Neural cell (in vitro differentiated cells): ENCODE data around the gene MAGI2.

ENCODE experiments used
- CTCF ChIP-seq: fragments of 450-650 bp; IDR thresholded peaks from 2 replicates; pipeline ENCODE4 v1.5.1; 2014; ENCODE audit warnings: antibody characterized with exemption, mild to moderate bottlenecking, moderate library complexity; ENCODE audit not compliant: poor library complexity, severe bottlenecking
- EP300 ChIP-seq: fragments of 450-650 bp; conservative IDR thresholded peaks from 2 replicates; pipeline ENCODE4 v1.6.1; 2014; ENCODE audit warnings: antibody characterized with exemption, mild to moderate bottlenecking, moderate library complexity; ENCODE audit not compliant: poor library complexity, severe bottlenecking
- EZH2 ChIP-seq: fragments of 200-600, 300-800 bp; shearing (Covaris generic), sonication (generic); IDR thresholded peaks from 2 replicates; pipeline ENCODE4 v1.6.1; 2014; ENCODE audit warnings: antibody characterized with exemption, low read length, borderline replicate concordance, mild to moderate bottlenecking; ENCODE audit not compliant: insufficient read depth, poor library complexity, severe bottlenecking
- POLR2AphosphoS5 ChIP-seq: IDR thresholded peaks from 2 replicates; pipeline ENCODE4 v1.6.1; 2012
- REST ChIP-seq: IDR thresholded peaks from 2 replicates; pipeline ENCODE4 v1.6.1; 2012; ENCODE audit warnings: borderline replicate concordance
- SMC3 ChIP-seq: fragments of 450-650 bp; conservative IDR thresholded peaks from 2 replicates; pipeline ENCODE4 v1.6.1; 2014; ENCODE audit warnings: antibody characterized with exemption, mild to moderate bottlenecking, moderate library complexity; ENCODE audit not compliant: poor library complexity

GRCh38 chr7:78172933-78173591, 1280.4 kb downstream of the MAGI2 start:
- no peak for TF ChIP-seq CTCF
- TF ChIP-seq REST, result no peak
- no peak for TF ChIP-seq SMC3
- TF ChIP-seq POLR2AphosphoS5, result no peak
- TF ChIP-seq EP300, result no peak
- no peak for TF ChIP-seq EZH2
